Measurements from ENCODE around the gene HAUS8.
"Not testable (repeated sequence)": the region's sequence is repeated elsewhere in the genome, so short reads cannot be mapped to it uniquely, and the experiment has no call there.

HAUS8 gene

GRCh38 chr19:17031741-17032140 lies 43.5 kb downstream of the HAUS8 start:
- no peak for DNase-seq

- DNase-seq: no peak
Observed at GRCh38 chr19:17027535-17027975, 47.7 kb downstream of the HAUS8 start.

GRCh38 chr19:17026706-17027534 lies 48.3 kb downstream of the HAUS8 start, which contains the start of gene CPAMD8:
TSS of gene CPAMD8 (minus strand) at chr19:17026810. CDS start at chr19:17026642, 168 bp downstream.
- no peak for DNase-seq

- DNase-seq: peak in 1 of 5 donors; percentile 5
Observed at GRCh38 chr19:17025991-17026658, 49.1 kb downstream of the HAUS8 start.

GRCh38 chr19:17025361-17025760 lies 49.9 kb downstream of the HAUS8 start:
- no peak for DNase-seq

- DNase-seq: not testable (repeated sequence)
Observed at GRCh38 chr19:17024941-17025340, 50.3 kb downstream of the HAUS8 start.

- DNase-seq: no peak
Observed at GRCh38 chr19:17023805-17024204, 51.4 kb downstream of the HAUS8 start.

GRCh38 chr19:17022738-17023137 lies 52.5 kb downstream of the HAUS8 start:
- DNase-seq: no peak

- DNase-seq: no peak
Observed at GRCh38 chr19:17021793-17022590, 53.3 kb downstream of the HAUS8 start.

GRCh38 chr19:17021328-17021727 lies 53.9 kb downstream of the HAUS8 start:
- DNase-seq: no peak

GRCh38 chr19:17020823-17021222 lies 54.4 kb downstream of the HAUS8 start:
- no peak for DNase-seq

- DNase-seq: no peak
Observed at GRCh38 chr19:17020385-17020784, 54.9 kb downstream of the HAUS8 start.

GRCh38 chr19:17014212-17014861 lies 60.9 kb downstream of the HAUS8 start:
- DNase-seq: not testable (repeated sequence)

GRCh38 chr19:17011485-17011884 lies 63.8 kb downstream of the HAUS8 start:
- no peak for DNase-seq

- DNase-seq: no peak
Observed at GRCh38 chr19:17006579-17006978, 68.7 kb downstream of the HAUS8 start.

GRCh38 chr19:17005000-17005399 lies 70.3 kb downstream of the HAUS8 start:
- no peak for DNase-seq

GRCh38 chr19:17004386-17004785 lies 70.9 kb downstream of the HAUS8 start:
- no peak for DNase-seq

- DNase-seq: no peak
Observed at GRCh38 chr19:17002455-17002854, 72.8 kb downstream of the HAUS8 start.

- peak; percentile 57 to 90 (median 76) for DNase-seq
Observed at GRCh38 chr19:17001603-17002183, 73.6 kb downstream of the HAUS8 start.

Measured in T-helper 1 cell (primary cell).